ENCODE data around the gene EVL.
A peak's percentile ranks its signal among the peaks of the same experiment; 100 is the strongest.

EVL gene

DNA sequence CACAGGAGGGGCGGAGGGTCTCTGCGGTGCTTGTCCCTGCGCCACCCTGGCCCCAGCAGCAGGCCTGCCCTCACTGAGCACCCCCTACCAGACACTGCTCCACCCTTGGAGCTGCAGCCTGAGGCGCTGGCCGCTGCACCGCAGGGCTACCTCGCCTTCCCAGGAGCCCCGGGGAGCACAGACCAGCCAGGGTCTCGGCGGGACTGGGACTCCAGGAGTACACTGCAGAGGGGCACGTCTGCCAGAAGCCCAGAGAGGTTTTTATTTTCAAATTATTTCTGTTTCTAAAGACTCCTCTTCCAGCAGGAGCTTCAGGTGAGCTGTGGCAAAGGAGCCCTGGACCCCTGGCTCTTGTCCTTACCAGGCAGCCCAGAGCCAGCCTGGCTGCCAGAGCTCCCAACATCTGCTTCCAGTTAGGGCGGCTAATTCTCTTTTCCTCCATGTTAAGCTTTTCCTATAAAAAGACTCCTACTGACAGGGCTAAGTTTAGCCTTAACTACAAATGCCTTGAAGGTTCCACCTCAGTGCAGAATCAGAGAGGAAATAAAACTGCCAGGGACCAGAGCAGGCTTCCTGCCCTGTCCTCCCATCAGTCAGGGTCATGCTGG lies 67.8 kb downstream of the EVL start:
- no peak for DNase-seq

DNA sequence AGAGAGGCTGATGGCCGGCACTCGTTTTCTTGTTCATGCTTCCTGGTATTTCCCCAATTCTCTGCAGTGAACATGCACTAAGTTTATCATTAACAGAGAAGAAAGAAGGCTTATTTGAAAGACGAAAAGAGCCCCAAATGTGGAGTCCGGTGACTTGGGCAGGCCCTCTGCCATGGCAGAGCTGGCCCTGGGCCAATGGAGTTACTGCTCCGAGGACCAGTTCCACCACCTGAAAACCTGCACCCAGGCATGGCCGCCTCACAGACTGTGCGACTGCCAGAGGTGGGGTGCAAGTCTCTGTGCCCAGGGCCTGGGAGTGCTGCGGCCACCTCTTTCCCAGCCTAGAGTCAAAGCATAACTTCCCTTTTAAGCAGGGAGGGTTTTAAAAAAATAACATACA lies 69.4 kb downstream of the EVL start:
- DNase-seq = no peak

DNA sequence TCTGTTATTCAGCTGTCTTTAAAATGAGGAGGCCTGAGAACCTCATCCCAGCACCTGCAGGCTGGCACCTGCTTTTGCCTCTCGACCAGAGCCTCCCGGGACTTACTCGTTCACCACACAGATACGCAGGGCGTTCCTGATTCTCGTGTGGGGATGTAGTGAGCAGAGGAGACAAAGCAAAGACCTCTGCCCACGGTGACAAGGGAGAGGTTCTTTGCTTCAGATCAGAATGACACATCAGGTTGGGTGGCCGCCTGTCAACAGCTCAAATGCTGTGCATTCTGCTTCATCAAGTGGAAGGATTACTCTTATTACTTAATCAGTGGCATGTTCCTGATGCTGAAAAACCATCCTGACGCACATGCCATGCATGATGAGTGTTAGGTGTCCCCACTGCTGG lies 69.9 kb downstream of the EVL start:
- no peak for DNase-seq

DNA sequence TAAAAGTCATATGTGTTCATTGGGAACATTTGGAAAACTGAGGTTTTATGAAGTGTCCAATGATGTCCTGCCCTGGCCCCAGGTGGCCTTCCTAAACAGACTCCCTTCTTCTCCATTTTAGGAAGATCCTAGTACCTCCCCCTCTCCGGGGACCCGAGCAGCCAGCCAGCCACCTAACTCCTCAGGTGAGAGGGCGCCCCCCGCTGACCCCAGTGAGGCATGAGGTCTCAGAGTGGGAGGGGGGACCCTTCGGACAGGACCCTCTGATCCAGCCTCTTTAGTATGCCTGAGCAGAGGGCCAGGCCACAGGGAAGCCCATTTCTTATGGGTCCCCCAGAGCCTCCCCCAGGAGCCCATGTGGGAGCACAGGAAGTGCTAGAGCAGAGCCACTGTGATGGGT lies 70.6 kb downstream of the EVL start:
- no peak for DNase-seq

DNA sequence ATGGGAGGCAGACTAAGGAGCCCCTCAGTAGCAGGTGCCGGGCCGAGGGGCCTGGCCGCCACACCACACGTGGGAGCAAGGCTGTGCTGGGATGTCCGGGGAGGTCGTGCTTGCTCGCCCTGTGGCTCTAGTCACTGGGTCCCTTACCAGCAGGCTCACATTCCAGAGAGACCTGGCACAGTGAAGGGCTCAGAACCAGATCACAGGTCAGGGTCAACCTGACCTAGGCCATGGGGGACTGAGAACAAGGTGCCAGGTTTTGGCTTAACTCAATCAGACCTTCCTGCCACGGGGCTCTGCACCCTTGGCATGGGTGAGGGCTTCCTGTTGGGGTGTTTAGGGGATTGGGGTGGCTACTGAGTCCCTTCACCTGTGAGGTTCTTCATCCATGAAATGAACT lies 72.0 kb downstream of the EVL start:
- no peak for DNase-seq

DNA sequence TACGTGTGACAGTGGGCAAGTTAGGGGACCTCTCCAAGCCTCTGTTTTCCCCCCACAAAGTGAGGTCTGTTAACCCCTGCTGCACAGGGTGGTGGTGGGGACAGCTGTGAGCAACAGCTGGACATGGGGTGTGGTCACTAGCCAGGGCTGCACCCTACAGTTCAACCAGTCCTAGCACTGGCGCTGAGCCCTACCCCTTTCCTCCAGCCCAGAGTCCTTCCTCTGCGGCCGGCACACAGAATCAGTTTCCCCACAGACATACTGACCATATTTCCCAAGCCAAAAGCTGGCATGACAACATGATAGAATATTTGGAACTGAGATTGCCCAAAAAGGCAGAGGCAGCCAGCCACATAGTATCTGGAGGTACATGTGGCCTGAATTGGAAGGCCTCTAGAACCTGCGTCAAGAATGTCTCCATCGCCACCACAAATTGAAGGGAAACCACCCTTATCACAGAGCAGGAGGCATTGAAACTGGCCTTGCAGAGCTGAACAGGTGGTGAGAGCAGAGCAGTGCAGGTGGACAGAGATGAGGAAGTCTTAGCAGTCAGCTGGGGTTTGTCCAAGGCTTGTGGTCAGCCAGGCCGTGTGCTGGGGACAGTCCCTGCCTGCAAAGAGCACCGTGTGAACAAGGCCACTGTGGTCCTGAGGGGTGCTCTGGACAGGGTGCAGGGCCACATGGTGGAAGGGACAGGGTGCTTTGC lies 73.0 kb downstream of the EVL start:
- no peak for DNase-seq

DNA sequence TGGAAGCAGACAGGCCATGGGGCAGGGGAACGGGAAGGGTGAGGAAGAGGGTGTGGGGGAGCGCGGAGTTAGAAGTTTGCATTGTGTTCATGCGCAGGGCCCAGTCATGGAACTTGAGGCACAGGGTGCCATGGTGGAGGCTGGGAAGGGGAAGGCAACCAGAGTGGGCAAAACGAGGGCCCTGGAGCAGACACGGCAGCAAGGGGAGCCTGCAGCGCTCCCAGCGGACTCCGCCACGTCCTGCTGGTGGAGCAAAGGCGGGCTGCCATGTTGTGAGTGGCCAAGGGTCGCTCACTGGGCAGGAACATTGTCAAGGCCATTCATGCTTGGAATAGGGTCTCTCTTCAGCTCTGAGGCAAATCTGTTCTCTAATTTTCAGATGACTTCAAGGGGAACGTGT lies 73.7 kb downstream of the EVL start:
- DNase-seq = no peak

DNA sequence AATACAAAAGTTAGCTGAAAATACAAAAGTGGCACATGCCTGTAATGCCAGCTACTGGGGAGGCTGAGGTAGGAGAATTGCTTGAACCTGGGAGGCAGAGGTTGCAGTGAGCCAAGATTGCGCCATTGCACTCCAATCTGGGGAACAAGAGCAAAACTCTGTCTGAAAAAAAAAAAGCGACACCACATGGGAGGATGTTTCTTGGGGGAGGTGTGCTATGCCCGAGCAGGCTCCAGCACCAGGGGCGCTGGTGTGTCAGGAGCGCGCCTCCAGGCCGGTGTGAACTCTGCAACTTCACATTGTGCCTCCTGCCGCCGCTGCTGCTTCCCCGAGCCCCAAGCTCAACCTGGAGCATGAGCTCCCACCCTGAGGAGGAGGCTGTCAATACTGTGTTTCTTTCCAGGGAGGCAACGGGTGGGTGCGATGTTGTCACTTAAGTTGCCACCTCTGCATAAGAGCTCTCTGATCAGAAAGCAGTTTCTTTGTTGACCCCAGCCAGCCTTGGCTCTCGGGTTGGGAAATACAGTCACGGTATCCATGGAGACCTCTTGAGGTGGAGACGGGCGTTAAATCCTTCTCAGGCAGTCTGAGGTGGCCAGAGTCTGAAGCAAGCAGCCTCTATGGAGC lies 75.3 kb downstream of the EVL start:
- no peak for DNase-seq

DNA sequence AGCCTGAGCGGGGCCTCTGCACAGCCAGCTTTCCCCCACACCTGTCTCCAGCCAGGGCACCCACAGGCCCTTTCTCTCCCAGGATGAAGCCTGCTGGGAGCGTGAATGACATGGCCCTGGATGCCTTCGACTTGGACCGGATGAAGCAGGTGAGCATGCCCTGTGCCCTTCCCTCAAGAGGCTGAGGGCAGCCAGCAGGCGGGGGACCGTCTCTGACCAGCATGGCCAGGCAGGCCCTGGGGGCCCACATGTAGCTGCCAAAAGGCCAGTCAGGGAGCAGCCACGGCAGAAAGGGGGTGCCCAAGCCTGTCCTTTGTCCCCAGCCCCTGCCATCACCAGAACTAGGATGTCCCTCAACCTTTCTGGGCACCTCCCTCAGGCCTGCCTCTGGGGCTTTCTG lies 75.9 kb downstream of the EVL start:
- DNase-seq = no peak

DNA sequence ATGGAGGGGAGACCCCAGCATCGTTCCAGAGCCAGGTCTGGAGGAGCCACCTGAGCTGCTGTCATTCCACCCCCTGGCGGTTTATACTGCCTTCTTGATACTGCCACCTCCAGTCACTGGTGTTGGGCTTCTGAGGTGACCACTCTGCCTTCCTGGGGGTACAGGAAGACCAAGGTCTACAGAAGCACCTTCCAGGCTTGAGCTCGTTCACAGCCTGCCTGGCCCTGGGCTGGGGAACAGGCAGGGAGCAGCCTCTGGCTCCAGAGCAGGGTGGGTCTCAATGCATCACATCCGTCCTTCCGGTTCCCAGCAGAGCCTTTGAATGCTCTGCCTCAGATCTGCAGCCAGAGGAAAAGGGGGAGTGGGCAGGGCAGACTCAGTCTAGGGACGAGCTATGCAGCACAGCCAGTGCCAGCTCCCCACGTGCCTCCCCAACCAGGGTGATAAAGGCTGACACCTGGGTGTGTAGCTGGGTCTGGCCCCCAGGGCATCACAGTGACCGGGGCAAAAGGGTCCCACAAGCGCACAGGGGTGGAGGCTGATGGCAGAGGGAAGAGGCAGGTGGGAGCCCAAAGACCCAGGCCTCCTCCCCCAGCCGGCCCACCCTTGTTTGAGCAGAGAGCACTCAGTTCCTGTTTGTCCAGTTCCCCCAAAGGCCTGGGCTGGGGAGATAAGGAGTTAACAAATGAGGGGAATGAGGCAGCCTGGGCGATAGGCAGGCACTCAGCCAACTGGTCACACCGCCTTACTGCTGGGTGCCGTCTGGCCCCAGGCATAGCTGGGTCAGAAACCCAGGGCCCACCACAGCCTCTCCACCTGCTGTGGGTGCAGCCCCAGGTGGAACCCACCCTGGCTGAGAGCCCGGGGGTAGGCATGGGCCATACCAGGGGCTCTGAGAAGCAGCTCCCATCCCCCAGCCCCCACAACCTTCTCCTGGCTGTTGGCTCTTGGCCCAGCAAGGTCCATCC lies 77.1 kb downstream of the EVL start:
- peak; percentile 21 for DNase-seq

DNA sequence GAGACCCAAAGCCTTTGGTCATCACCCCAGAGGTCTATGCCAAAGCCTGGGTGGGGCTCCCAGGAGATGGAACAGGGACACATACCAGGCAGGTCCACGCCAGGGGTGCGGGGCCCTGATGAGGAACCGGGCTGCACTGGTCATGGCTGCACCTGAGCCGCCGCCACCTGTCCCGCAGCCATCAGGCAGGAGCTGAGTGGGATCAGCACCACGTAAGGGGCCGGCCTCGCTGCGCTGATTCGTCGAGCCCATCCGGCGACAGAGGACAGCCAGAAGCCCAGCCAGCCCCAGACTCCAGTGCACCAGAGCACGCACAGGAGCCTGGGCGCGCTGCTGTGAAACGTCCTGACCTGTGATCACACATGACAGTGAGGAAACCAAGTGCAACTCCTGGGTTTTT lies 78.3 kb downstream of the EVL start:
- no peak for DNase-seq

DNA sequence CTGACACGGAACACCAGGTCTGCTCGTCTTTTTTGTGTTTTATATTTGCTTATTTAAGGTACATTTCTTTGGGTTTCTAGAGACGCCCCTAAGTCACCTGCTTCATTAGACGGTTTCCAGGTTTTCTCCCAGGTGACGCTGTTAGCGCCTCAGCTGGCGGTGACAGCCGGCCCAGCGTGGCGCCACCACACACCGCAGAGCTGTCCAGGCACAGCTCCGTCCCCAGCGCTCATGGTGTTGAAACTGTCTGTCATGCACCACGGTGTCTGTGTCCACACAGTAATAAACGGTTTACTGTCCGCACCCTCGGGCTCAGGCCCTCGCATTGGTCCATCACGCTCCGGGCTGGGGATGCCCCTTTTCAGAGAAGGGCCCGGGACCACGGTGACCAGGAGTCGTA lies 78.7 kb downstream of the EVL start:
- no peak for DNase-seq

DNA sequence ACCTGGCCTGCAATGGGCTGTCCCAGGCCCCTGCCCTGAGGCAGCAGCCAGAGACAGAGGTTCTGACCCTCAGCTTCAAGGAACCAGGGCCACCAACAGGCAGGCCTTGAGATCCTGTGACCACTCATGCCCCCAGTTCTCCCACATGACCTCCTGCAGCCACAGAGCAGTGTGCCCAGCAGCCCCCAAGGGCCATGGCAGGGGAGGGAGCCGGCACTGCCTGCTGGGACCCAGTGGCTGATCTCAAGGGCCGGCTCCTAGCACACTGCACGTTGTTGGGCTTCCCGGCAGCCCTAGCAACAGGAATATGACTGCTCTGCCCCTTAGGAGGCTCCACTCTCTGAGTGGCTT lies 79.4 kb downstream of the EVL start:
- no peak for DNase-seq

DNA sequence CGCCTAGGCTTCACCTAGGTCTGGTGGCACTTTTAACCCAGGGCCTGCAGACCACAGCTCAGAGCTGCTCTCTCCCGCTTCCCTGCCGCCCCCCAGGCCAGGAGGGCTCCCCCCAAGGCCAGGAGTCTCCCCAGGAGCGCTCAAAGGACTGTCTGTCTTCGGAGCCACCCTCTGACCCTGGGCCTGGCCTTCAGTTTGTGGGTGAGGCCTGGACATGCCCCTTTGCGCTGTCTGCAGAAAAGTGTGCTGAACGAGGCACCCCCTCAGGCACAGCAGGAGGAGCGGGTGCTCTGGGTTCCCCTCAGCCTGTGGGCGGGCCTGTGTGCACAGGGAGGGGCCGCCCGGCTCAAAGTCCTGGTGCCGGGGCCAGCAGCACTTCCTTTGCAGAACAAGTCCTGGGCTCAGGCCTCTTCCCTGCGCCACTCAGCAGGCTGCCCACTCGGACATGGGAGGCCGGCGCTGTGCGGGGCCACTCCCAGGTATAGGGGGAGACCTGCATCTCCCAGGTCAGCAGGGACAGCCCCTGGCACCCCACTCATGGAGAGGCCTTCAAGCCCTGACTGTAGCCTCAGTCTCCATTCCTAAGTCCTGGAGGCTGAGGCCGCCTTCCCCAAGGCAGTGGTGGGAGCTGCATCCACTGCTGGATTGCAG lies 79.9 kb downstream of the EVL start:
- no peak for DNase-seq

DNA sequence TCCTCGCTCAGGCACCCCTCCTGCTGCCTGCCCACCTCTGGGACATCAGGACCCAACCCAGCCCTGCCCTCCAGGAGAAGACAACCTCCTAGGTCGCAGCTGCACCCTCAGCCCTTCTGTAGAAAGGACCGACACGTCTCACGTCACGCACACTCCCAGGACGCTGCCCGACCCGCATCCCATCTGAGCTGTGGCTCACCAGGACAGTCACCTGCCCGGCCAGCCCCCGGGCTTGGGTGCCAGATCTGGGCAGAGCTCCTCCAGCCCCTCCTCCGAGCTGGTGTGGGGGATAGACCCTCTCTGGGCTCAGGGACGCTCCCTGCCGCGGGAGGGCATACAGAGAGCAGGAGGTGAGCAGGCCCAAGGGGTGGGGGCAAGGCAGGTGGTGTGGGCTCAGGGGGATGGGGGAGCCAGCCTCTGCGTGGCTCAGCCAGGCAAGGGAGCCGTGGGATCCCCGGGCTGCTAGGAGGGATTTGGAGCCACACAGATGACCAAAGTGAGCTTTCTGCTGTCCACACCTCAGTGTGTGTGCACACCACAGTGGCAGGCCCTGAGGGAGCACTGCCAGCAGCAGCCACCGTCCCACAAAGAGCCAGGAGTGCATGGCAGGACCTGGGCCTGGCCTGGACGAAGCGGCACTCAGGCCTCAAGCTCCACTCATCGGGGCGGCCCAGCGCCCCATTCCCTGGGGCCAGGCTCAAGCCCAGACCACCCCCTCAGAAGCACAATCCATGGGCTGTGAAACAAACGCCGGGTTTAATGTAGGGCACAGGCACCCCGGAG lies 80.7 kb downstream of the EVL start:
- DNase-seq = no peak

DNA sequence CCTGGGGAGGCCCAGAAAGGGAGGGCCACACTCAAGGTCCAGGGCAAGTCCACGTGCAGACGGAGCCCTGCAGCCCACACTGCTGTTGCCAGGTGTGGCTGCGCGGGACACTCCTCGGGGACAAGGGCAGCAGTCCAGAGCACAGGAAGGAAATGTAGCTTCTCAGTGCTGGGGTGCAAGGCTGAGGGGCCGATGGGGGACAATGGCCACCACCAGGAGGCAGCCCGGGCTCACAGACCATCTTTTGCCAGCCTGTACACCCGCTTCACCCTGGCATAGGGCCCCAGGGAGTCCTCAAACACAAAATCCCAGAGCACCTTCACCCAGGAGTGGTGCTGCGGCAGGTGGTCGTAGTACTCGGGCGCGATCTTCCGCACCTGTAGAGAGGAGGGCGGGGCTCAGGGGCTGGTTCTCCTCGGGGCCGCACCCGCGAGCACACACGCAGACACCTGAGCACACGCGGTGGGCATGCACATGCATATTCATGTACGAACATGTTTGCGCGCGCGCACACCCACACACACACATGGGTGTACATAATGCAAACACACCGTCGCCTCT lies 81.4 kb downstream of the EVL start:
- DNase-seq = no peak

DNA sequence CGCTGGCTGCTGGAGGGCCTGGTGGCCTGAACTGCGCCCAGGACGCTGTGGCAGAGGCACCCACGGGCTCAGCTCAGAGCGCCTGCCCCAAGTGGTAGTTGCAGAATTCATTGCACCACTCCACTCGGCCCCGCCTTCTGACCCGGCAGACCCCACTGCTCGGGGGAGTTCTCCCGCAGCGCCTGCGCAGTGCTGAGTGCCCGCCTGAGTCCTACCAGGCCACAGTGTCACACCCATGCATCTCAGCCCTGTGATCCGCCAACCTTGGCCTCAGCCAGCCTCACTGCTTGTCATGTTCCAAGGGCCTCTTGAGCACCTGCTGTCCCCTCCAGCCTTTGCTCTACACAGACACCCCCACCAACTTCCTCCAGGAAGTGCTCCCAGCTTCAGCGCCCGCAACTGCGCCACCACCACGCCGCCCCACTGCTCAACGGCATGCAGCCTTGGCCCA lies 82.0 kb downstream of the EVL start:
- no peak for DNase-seq

DNA sequence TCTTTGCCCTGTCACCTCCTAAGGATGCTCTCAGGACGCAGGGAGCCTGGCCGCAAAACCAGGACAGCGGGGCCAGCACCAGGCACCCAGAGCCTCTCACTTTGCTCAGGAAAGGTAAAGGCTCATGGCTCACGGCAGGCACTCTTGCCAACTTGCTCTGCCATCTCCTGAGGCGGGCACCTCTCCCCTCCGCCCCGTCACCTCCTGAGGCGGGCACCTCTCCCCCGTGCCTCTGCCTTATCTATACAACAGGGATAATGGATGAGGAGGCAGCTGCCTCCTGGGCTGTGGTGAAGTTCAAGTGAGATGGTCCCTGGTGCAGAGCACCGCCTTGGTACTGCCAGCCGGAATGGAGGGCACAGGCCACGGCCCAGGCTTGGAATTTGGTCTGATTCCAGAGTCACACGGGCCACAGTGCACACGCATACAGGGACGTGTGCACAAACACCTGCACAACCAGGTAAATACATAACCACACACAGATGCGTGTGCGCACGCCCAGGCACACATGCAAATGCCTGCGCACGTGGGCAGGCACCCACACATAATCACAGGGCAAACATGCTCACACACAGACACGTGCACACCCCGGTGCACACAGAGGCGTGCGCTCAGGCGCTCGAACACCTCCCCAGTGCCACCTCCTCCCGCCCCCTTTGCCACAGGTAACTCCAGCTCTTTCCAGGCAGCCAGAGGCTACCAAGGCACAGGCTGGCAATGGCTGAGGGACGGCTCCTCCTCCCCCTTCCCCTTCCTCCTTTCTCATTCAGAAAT lies 82.7 kb downstream of the EVL start:
- no peak for DNase-seq

DNA sequence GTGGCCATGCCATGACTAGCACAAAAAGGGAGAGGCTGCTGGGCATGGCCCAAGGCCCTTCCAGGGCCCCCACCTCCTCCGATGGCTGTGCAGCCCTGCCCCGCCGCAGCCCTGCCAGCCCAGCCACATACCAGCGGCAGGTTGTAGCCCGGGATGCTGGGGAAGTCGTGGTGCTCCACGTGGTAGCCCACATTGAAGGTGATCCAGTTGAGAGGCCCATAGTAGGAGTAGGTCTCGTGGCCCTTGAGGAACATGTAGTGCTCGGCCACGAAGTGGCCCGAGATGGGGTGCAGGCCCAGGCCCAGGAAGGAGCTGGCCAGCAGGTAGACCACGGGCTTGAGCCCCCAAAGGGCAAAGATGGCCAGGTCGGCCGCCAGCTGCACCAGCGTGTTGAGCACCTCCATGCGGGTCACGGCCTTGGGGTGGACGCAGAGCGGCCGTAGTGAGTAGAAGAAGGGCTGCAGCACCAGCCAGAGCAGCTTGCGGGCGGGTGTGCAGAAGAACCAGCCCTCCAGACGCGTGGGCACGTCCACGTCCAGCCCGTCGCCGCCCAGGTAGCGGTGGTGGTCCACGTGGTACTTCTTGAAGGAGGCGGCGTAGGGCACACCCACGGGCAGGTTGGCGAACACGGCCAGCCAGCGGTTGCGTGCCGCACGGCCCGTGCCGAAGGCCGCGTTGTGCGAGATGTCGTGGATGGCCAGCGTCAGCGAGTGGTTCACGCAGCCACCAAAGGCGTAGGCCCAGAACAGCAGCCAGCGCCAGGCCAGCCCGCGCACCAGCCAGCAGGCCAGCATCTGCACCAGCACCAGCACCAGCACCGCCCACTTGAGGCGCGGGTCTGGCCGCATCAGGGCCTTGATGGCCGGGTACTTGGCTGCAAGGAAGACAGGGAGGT lies 83.9 kb downstream of the EVL start:
- DNase-seq = no peak
